T-helper 2 cell (primary cell): ENCODE data around the gene GSTT4.
"Not testable (repeated sequence)": the region's sequence is repeated elsewhere in the genome, so short reads cannot be mapped to it uniquely, and the experiment has no call there.

Experiments used
- DNase-seq, 5 experiments: peaks; one replicate each; pipeline versions ENCODE4 v3.0.0 to v3.0.0-alpha.2; 2012 to 2022

GSTT4 gene

GRCh38 chr22:23986089-23986488 is 19.2 kb downstream of the GSTT4 start:
- not testable (repeated sequence) for DNase-seq

GRCh38 chr22:23984430-23984829 is 20.8 kb downstream of the GSTT4 start:
- DNase-seq = peak in 1 of 5 experiments; percentile 59

- not testable (repeated sequence) for DNase-seq
Measured at GRCh38 chr22:23980567-23980966, 24.7 kb downstream of the GSTT4 start.

GRCh38 chr22:23979557-23980240 is 25.6 kb downstream of the GSTT4 start, which contains the start of gene GSTT2:
Gene GSTT2, plus strand, starts transcription at chr22:23980134.
- not testable (repeated sequence) for DNase-seq

- not testable (repeated sequence) for DNase-seq
Measured at GRCh38 chr22:23977304-23977703, 27.9 kb downstream of the GSTT4 start.

GRCh38 chr22:23974836-23975352 is 30.4 kb downstream of the GSTT4 start:
- not testable (repeated sequence) for DNase-seq

GRCh38 chr22:23974345-23974744 is 30.9 kb downstream of the GSTT4 start, which contains the start of gene DDT:
Gene DDT, minus strand, starts transcription at chr22:23974441. Its CDS starts 27 bp downstream, at chr22:23974414.
- DNase-seq = not testable (repeated sequence)

GRCh38 chr22:23971927-23972326 is 33.3 kb downstream of the GSTT4 start:
- not testable (repeated sequence) for DNase-seq

GRCh38 chr22:23970816-23971486 is 34.3 kb downstream of the GSTT4 start:
- DNase-seq = no peak

- DNase-seq = no peak
Measured at GRCh38 chr22:23970201-23970641, 35.0 kb downstream of the GSTT4 start.

- no peak for DNase-seq
Measured at GRCh38 chr22:23969071-23969470, 36.2 kb downstream of the GSTT4 start.

- not testable (repeated sequence) for DNase-seq
Measured at GRCh38 chr22:23966568-23966967, 38.7 kb downstream of the GSTT4 start, which contains the start of gene DDTL. Gene DDTL, plus strand, starts transcription at chr22:23966888. Its CDS starts 27 bp downstream, at chr22:23966915.

GRCh38 chr22:23966094-23966493 is 39.2 kb downstream of the GSTT4 start:
- DNase-seq = not testable (repeated sequence)

- DNase-seq = not testable (repeated sequence)
Measured at GRCh38 chr22:23961084-23961771, 44.0 kb downstream of the GSTT4 start, which contains the start of gene GSTT2B. Gene GSTT2B, minus strand, starts transcription at chr22:23961195. Its CDS starts 64 bp downstream, at chr22:23961131.

GRCh38 chr22:23956301-23956900 is 48.9 kb downstream of the GSTT4 start:
- peak; percentile 14 to 70 (median 62) for DNase-seq

GRCh38 chr22:23955886-23956285 is 49.4 kb downstream of the GSTT4 start:
- DNase-seq = not testable (repeated sequence)

- DNase-seq = not testable (repeated sequence)
Measured at GRCh38 chr22:23954991-23955305, 50.3 kb downstream of the GSTT4 start.

- DNase-seq = not testable (repeated sequence)
Measured at GRCh38 chr22:23954193-23954990, 50.9 kb downstream of the GSTT4 start.

GRCh38 chr22:23953485-23953884 is 51.8 kb downstream of the GSTT4 start:
- DNase-seq = not testable (repeated sequence)

GRCh38 chr22:23952794-23953405 is 52.4 kb downstream of the GSTT4 start:
- DNase-seq = not testable (repeated sequence)

- not testable (repeated sequence) for DNase-seq
Measured at GRCh38 chr22:23951383-23951782, 53.9 kb downstream of the GSTT4 start.
